ENCODE data around the gene RILP.
A peak's percentile ranks its signal among the peaks of the same experiment; 100 is the strongest.

RILP gene

DNA sequence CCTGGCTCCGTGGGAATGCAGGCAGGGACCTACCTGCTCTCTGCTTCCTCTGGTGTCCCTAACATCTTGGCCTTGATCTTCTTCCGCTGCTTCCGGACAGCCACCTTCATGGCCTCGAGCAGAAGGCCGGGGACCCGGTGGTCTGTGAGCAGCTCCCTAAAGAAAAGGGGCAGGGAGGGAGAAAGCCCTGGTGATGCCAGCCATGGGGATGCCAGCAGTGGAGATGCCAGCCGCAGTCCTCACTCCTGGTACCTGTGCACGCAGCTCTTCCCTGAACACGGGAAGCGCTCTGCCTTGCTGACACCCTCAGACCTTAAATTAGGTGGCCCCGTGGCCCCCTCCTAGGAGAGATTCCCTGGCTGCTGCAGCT is 1.9 kb downstream of the RILP start:
- DNase-seq: no peak

DNA sequence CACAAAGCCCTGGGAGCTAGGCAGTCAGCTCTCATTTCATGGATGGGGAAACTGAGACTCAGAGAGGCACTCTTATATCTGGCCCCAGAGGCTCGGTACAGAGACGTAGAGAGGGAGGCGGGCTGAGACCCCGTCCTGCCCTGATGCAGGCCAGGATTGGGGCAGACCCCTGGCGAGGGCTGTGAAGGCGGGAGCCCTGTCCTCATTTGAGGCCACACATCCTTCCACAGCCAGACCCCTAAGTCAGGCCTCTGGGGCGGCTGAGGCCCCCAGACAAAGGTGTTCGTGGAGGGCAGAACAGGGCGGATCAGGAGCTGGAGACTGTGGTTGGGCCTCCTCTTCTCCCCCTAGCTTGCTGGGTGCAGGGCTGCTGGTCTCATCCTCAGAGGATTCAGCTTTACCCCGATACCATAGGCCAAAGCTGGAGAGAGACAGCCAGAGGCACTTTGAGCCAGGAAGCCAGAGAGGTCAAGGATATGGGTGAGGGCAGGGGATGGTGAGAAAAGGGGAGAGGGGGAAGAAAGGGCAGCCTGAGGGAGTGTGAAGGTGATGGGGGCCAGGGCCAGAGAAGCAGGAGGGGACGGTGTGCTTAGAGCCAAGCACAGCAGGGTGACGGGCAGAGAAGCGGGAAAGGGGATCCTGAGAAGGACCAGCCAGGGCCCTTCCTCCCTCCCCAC is 3.3 kb downstream of the RILP start:
- no peak for DNase-seq

DNA sequence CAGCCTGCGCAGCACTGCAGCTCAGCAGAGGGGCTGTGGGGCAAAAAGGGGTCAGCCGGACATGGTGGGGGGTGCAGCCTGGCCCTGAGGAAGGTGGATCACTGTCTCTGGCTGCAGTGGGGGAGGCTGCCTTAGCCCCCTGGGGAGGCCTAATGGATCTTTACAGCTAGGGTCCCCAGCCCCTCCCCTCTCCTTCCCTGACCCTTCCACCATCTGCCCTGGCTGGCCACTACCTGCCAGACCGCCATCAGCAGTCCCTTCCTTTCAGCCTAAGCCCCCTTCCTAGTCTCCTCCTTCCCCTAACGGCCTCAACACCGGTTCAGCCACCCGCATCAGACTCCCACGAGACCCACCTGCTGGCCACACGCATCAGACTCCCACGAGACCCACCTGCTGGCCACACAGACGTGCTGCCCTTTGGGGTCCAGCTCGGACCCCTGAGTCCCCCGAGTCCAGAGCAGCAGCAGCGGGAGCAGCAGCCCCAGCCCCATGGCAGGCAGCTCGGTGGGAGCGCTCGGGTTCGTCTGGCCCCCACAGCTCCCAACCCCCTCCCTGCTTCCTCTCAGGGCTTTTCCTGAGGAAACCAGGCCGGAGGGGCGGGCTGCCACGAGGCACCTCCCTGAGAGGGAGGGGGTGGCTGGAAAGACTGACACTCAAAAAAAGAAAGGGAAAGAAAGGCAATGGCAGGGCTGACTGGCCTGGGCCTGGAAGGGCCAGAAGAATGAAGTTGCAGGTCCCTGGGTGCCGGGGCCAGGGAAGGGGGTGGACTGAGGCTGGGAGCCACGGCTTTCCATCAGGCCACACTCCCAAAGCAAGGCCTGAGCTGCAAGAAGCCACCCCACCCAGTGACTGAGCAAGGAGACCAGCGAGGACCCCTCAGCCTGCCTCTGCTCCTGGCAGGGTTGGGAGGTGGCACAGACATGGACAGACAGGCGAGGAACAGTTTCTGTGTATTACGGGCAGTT is 4.2 kb downstream of the RILP start, which contains the start of gene SCARF1:
Gene SCARF1, minus strand, starts transcription at position 526 of the 965 bp plus-strand sequence. Its CDS starts 35 bp downstream, at position 491.
- DNase-seq: no peak

DNA sequence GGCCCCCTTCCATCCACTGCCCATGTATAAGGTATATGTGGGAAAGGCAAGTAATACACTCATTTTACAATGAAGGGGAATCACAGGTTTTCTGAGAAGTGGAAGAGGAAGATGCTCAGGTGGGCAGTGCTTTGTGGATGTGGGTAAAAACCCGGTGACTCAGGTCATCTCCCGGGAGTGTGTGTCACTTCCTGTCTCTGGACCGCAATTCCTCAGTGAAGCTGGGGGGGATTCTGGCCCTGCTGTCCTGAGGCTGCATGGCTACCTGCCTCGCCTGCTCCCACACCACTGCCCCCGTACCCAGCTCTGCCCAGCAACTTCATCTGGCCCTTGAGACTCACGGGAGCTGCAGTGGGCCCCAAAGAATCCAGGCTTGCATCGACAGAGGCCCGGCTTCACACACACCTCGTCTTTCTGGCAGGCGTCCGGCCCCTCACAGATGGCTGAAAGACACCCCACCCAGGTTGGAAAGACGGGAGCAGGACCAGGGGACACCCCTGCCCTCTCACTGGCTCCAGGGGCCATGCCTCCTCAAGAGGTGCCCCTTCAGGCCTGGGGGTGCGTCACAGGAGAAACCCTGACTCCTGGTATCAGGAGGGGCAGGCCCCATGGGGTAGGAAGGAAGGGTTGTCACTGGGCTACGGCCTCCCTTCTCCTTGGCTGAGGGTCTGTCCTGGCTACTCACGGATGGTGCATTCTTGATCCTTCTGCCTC is 5.0 kb downstream of the RILP start:
- DNase-seq: no peak

DNA sequence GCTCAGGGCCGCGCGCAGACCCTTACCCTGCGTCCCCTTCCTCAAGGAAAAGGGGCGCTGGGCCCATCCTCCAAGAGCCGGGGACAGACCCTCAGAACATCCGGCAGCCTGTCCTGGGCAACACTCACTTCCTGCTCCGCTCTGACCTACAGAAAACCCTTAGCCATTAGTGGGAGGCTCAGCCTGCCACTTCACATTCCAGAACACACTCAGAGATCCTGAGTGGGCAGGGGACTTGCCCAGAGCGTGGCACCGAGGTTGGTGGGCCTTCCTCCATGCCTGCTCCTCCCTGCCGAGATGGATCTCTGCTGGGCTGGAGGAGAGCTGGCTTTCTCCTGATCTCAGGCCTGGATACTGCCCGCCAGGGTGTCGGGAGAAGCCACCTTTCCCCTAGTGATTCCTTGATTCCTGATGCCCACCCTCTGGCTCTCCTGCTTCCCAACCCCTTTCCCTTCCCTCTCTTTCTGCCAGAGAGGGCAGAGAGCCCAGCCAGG is 5.6 kb downstream of the RILP start:
- no peak for DNase-seq

DNA sequence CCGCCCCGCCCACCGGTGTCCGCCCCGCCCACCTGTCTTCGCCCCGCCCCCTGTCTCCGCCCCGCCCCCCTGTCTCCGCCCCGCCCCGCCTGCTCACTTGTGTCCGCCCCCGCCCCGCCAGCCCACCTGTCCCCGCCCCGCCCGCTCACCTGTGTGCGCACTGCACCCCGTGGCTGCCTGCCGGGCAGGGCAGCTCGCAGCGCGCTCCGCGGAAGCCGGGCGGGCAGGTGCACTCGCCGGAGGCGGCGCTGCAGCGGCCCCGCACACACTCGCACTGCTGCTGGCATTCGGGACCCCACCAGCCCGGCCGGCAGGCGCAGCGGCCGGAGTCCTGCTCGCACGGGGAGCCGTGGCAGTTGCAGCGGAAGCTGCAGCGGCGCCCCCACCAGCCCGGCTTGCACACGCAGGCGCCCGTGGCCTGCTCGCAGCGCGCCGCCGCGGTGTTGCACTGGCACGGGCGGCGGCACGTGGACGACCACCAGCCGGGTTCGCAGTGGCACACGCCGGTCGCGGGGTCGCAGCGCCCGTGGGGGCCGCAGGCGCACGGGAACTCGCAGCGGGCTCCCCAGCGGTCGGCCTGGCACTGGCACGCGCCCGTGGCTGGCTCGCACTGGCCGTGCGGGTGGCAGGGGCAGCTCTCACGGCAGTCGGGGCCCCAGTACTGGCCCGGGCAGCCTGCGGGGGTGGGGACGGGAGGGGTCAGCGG is 6.2 kb downstream of the RILP start:
- DNase-seq: peak; percentile 21

DNA sequence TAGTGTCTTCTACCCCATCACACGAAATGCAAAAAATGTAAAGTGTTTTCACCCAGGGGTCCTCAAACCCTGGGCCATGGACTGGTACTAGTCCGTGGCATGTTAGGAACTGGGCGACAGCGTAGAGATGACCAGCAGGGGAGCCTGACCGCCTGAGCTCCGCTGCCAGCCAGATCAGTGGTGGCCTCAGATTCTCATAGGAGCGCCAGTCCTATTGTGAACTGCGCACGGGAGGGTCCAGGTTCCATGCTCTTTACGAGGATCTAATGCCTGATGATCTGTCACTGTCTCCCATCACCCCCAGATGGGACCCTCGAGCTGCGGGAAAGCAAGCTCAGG is 8.6 kb downstream of the RILP start:
- DNase-seq: no peak

DNA sequence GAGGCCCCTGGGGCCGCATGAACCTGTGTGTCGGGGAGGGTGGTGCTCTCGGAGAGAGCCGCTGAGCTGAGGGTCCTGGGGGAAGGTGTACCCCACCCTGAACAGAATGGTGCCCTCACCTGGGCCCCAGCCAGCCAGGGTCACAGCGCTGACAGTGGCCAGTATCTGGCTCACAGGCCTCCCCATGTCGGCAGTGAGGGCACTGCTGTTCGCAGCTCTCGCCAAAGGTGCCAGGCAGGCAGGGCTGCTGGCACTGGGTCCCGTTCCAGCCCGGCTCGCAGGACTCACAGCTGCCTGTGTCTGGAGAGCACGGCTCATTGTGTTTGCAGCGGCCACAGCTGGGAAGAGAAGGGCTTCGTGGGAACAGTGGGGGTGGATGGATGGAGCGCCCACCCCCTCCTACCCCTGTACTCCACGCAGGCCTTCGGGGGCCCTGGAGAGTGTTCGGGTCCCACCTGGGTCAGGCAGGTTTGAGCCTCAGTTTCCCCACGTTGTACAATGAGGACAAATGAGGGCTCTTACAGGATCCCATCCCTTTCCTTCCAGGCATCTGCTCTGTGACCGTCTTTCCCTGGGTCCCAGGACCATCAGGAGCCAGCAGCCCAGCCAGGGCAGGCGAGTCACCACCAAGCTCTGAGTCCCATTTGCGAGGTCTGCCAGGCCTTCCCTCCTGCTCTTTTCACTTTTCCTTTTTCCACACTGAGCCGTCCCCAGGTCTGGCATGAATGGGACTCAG is 9.2 kb downstream of the RILP start:
- no peak for DNase-seq

DNA sequence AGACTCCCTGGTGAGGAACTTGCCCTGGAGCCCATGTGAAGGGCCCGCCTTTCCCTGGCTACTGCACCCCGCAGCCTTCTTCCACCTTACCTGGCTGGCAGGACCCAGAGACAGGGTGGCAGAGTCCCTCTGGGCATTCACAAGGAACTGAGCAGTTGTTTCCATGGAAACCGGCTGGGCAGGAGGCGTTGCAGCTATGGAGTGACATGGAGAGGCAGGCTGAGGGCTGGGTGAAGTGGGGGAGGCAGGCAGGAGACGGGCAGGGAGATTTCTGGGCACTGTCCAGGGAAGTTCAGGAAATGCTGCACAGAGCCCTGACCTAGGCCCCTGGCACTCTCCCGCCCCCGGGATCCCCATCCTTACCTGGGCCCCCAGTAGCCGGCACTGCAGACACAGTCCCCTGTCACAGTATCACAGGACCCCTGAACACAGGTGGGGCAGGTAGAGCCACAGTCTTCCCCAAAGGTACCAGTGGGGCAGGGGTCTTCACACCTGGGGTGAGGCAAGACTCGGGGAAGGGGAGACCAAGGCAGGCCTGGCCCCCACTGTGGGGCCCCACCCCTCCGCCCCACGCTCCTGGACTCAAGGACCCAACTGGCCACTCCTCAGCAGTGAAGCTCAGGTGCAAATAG is 10.0 kb downstream of the RILP start:
- peak; percentile 1 for DNase-seq

DNA sequence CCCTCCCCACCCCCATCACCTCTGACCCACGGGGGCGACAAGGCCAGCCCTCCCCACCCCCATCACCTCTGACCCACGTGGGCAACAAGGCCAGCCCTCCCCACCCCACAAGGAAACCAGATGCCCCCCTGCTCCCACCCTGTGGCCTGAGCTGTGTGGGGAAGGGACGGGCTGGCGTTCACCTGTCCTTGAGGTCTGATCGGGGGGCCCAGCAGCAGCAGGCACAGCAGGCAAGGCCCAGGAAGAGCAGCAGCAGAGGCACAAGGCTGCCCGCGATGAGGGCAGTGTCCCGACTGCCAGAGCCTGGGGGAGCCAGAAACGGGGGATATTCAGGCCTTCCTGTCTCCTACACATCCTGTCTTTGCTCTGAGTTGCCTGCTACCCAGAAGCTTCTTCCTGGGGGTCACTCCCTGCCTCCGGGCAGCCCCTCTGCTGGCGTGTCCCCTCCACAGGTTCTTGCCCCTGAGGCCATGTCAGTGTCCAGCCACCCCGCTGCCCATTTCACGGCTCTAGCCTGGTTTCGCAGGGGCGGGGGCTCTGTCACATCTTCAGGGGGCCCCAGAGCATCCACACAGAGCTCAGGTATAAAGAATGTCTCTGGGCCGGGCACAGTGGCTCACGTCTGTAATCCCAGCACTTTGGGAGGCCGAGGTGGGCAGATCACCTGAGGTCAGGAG is 10.9 kb downstream of the RILP start:
- DNase-seq: no peak

DNA sequence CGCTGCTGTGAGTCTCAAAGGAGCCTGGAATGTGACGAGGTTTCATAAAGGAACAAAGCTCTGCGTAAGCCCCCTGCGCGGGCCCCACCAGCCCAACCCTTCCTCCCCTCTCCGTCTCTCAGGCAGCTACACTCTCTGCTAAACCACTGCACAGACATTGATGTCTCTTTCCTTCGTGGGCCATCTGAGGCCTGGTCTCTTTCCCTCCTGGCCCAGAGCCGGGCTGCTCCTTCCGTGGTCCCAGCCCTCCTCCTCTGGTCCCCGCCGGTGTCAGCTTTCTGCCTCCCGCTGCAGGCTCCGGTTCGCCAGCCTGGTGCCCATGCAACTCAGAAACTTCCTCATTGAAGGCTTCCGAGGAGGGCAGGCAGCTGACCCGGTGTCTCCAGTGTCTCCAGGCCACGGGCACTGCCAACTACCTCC is 11.5 kb downstream of the RILP start:
- no peak for DNase-seq

DNA sequence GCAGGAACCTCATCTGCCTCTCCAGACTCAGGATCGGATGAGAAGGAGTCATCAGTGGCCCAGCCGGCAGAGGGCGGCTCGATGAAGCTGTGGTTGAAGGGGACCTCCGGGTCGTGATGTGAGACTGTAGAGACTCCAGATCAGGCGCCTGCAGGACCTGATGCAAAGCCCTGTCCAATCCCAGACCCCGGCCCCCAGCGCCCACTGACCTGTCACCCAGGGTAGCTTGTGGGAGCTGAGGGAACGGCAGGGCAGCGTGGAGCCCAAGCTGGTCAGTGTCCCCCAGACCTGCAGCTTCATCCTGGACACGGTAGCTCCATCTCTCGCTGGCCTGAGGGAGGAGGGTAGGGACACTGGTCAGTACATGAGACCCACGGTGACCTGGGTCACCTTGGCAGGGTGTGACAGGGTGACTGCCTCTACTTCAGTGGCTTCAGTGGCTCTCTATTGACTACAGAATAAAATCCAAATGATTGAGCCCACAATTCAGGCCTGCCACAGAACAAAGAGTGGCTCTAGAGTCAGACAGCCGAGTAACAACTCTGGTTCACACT is 12.9 kb downstream of the RILP start:
- no peak for DNase-seq

DNA sequence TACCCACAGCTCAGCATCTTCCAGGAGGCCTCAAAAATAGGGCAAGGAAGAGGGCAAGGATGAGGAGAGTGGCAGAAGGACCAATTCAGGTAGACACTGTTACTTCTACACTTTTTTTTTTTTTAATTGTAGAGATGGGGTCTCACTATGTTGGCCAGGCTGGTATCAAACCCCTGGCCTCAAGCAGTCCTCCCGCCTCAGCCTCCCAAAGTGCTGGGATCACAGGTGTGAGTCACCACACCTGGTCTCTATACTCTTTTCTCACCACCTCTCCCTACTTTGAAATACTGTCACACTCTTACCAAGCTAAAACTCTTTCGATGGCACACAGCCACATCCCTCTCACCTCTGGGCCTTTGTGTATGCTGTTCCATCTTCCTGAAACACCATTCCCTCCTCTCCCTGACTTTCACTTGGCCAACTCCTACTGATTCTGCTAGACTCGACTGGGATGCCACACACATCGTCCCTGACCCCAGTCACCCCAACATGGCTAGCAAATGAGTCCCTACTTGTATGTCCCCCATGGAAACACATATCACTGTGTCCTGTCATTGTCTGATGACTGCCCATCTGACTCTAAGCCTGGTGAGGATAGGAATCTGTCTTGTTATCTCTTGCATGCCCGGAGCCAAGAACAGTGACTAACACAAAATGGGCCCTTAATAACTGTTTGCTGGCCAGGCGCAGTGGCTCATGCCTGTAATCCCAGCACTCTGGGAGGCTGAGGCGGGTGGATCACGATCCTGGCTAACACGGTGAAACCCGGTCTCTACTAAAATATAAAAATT is 13.8 kb downstream of the RILP start:
- no peak for DNase-seq

DNA sequence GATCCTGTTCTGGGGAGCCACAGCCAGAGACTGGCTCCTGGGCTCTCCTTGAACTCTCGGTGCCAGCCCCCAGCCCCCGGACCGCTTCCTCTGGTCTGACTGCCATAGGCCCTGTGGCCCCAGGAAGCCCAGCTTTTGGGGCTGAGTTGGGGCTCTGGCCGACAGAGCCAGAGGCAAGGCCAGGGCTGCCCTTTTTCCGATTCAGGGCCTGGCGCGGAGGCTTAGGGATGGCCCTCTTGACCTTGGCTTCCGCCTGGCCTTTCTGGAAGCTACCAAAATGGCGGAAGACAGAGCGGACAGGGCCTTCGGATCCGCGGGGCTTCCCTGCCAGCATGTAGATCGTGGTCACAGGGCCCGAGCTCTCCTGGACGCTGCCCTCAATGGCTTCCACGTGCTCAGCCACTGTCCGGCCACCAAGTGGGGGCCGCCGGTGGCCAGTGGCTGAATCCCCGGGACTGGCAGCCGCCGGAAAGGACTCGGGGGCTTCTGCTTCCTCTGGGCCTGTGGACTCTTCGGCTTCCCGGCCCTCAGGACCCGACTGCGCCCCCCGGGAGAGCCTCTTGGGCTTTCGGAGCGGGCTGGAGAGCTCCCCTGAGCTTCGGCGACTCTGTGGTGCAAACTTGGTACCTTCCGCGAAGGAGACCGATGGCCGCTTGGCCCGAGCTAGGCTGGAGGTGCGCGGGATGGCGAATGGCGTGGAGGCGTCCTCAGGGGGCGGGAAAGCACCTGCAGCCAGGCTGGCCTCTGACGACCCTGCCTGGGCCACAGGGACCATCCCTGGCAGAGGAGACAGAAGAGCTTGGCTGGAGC is 14.6 kb downstream of the RILP start:
- no peak for DNase-seq

DNA sequence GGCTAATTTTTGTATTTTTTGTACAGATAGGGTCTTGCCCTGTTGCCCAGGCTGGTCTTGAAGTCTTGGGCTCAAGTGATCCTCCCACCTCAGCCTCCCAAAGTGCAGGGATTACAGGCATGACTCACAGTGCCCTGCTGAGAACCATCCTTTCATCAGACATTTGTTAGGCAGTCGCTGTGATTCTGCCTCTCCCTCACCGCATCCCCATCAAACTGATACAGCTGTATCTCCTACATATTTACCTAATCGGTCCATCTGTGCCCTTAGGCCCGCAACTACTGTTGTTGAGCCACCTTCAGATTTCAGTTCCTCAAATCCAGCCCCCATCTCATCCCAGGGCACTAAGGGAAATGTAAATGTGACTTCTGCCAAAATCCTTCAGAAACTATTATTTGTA is 19.0 kb downstream of the RILP start:
- no peak for DNase-seq

DNA sequence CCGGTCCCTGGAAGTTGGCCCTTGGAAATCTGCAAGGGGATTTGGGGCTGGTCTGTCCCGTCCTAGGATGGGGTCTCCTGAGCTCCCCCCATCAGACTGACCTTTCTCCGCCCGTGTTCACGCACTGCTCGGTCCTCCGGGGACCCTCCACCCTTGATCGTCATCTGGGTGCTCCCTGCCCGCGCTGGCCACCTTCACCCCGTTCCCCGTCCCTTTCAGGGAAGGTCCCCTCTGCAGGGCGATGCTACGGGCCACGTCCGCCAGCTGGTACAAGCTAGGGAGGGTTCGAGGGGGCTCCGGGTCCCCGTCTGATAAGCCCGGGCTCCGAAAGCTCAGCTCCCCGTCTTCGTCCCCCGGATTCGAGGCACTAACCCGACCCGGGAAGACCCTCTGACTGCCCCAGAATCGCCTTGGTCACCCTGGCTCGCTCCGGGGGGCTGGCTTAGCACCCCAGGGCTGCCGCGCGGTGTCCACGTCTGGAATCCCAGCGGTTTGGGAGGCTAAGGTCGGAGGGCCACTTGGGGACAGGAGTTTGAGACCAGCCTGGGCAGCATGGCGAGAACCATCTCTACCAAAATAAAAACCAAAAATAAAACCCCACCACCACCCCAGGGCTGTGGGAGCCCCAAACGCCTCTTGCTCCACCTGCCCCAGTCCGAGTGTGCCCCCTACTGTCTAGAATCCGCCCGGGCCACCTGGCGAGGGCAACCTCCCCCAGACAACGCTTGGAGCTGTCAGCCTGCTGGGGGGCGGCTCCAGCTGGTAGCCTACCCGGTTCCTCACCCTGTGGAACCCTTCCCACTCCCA is 20.0 kb downstream of the RILP start:
- peak; percentile 3 for DNase-seq

DNA sequence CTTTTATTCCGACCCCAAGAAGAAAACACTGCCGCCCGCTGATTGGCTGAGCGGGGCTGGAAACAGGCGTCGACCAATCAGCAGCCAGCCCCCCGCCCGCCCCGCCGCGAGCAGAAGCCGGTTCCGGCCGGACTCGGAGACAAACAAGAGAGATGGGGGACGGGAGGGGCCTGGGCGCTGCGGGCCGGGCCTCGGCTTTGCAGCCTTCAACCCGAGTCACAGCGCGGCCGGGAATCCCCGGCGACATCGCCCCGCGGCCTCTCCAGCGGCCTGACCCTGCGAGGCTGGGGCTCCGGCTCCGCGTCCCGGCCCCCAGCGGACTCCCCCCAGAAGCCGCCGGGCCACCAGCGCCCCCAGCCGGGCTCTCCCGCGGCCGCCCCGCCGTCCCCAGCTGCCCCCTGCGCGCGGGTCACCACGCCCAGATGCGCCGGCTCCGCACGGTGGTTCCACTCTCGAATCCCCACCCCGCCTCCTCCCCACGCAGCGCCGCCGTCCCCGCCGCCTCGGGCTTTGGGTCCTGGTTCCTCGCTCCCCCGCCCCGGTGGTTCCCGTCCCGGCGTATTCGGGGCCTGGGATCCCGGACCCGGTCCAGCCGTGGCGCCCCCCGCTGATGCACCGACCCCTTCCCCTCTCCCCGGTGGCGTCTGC is 20.7 kb downstream of the RILP start:
- peak; percentile 82 for DNase-seq

All from NCI-H1105 treated with DMSO at 0.1 percent for 48 hours (cell line).